ENCODE measurements around the gene UBR4.

The UBR4 gene

DNA sequence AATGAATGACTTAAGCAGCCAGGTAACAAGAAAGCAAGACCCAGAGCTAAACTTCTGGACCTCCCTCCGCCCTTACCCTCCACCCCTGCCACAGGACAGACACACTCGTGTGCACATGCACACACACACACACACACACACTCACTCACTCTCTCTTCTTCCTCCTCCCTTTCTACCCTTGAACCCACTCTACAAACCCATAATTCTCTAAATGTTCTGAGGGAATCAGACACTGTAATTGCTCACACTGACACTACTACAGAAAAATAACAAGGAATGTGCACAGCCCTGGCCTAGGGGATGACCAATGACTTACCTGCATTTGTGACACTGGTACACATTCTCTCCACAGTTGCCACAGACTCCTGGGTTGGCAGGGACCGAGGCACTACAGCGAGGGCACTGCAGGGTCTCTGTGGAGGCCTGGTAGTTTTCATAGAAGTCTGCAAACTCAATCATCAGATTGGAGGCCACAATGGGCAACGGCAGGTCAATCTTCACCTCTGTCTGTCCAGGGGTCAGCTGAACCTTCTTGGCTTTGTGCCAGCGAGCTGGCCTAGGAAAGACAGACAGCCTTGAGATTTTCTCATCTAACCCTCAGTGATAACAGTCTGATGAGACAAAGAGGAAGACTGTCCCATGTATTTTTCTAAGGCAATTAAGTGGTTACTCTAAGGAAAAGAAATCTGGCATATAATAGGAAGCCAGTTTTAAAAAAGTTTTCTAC is 94.8 kb downstream of the UBR4 start:
- Histone ChIP-seq H3K36me3 (peaks cover 98% of the 10 kb centered on the region), H3K9me3 (no peaks in the 10 kb centered on the region), H3K4me3 (ENCODE audit: low read depth in 1 of 2, low read length in 1 of 2) (no peak overlapping the region), H3K4me1 (ENCODE audit: control insufficient read depth in 1 of 2, insufficient read depth in 1 of 2, low read depth in 1 of 2, low read length in 1 of 2) (peaks cover 0 to 2% of the 10 kb centered on the region in 2 experiments), H3K27me3 (no peaks in the 10 kb centered on the region), H3K27ac (no peak overlapping the region)
- TF ChIP-seq, protein P1, sequence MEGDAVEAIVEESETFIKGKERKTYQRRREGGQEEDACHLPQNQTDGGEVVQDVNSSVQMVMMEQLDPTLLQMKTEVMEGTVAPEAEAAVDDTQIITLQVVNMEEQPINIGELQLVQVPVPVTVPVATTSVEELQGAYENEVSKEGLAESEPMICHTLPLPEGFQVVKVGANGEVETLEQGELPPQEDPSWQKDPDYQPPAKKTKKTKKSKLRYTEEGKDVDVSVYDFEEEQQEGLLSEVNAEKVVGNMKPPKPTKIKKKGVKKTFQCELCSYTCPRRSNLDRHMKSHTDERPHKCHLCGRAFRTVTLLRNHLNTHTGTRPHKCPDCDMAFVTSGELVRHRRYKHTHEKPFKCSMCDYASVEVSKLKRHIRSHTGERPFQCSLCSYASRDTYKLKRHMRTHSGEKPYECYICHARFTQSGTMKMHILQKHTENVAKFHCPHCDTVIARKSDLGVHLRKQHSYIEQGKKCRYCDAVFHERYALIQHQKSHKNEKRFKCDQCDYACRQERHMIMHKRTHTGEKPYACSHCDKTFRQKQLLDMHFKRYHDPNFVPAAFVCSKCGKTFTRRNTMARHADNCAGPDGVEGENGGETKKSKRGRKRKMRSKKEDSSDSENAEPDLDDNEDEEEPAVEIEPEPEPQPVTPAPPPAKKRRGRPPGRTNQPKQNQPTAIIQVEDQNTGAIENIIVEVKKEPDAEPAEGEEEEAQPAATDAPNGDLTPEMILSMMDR (IDR thresholded peaks at IDR 0.05): no peak

DNA sequence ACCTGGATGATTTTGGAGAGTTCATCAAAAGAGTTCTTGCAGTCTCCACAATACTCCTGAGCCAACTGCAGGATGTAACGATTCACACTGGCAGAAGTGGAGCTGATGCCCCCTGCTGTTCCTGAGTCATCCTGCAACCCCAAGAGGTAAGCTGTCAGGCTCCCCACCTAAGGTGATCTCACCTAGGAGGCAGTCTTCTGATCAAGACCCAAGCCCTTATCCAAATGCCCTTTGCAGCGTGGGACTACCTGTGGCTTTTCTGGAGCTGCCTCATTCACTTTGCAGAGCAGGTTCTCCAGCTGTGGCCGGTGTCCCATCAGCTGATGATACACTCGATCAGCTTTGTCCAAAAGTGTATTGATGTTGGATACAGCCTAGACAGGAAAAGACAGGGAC is 96.4 kb downstream of the UBR4 start:
- H3K4me1 ChIP-seq (ENCODE audit: control insufficient read depth in 1 of 2, insufficient read depth in 1 of 2, low read depth in 1 of 2, low read length in 1 of 2): no peaks in the 10 kb centered on the region
- no peaks in the 10 kb centered on the region for H3K27me3 ChIP-seq
- H3K4me3 ChIP-seq (ENCODE audit: low read depth in 1 of 2, low read length in 1 of 2): no peak overlapping the region
- H3K36me3 ChIP-seq: peaks cover 98% of the 10 kb centered on the region
- H3K27ac ChIP-seq: no peak overlapping the region
- TF ChIP-seq, protein P1 (IDR thresholded peaks at IDR 0.05): no peak
- H3K9me3 ChIP-seq: no peaks in the 10 kb centered on the region

DNA sequence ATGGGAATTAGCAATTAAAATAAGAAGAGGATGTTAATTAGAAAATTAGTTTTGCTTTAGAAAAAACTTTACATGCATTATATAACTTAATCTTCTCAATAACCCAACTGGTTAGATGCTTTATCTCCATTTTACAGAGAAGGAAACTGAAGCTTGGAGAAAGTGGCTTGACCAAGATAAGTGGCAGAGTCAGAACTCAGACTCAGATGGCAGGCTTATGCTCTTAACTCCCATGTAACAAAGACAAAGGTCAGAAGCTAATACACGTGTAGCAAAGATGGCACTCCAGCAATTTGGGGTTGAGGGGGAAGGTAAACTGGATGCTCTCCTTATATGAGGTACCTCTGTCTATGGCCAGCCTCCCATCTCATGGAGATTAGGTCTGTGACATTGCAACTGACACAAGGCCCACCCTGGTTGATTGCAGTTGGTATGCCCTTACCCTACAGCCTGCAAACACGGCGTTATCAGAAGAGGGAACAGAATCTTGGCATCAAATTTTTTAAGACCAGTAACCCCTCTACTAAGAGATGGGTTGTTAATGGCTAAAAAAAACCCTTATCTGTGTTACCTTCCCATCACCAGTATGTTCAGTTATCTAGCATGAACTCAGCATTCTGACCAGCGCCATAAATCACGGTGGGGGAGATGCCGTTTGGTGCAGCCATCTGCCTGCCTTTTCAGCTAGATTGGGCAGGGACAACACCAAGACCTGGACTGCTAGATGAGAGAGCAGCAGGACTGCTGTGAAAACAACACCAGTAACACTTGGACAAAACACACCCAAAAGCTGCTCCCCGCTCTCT is 97.0 kb downstream of the UBR4 start:
- TF ChIP-seq, protein P1 (IDR thresholded peaks at IDR 0.05): no peak

DNA sequence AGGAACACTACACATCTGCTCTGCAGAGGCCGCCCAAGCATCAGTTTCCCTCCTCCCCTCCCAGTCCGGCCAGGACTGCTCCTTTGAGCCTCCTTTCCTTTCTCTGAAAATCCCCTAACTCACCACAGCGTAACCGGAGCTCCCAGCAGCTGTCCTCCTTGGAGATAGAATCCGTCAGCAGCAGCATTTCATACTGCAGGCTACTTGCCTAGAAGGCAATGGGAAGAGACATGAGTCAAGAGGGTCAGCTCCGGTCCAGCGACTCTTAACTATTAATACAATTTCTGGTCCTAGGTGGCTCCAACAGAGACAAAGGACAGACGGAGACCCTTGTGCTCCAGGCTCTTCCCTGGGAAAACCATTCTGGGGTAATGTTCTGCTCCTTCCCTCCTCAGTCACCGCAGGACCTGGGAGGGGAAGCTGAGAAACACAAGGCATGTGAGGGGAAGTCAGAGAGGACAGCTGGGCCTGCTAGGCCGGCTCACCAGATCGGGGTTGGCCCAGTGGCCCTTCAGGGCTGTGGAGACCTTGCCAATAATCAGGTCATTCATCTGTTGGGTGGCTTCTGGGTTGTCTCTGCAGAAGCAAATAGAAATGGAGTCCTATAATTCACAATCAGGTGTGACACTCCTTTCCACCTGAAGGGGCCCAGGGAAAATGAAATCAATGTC is 99.7 kb downstream of the UBR4 start:
- H3K27me3 ChIP-seq: no peaks in the 10 kb centered on the region
- H3K4me1 ChIP-seq (ENCODE audit: control insufficient read depth in 1 of 2, insufficient read depth in 1 of 2, low read depth in 1 of 2, low read length in 1 of 2): no peaks in the 10 kb centered on the region
- no peak overlapping the region for H3K27ac ChIP-seq
- peaks cover 100% of the 10 kb centered on the region for H3K36me3 ChIP-seq
- no peak overlapping the region for H3K4me3 ChIP-seq (ENCODE audit: low read depth in 1 of 2, low read length in 1 of 2)
- no peaks in the 10 kb centered on the region for H3K9me3 ChIP-seq
- TF ChIP-seq, protein P1 (IDR thresholded peaks at IDR 0.05): no peak

More for the DNA sequence above, 97.0 kb downstream of the UBR4 start:
- Histone ChIP-seq H3K27me3 (no peaks in the 10 kb centered on the region), H3K27ac (no peak overlapping the region), H3K9me3 (no peaks in the 10 kb centered on the region), H3K4me3 (ENCODE audit: low read depth in 1 of 2, low read length in 1 of 2) (no peak overlapping the region), H3K4me1 (ENCODE audit: control insufficient read depth in 1 of 2, insufficient read depth in 1 of 2, low read depth in 1 of 2, low read length in 1 of 2) (no peaks in the 10 kb centered on the region), H3K36me3 (peaks cover 100% of the 10 kb centered on the region)

DNA sequence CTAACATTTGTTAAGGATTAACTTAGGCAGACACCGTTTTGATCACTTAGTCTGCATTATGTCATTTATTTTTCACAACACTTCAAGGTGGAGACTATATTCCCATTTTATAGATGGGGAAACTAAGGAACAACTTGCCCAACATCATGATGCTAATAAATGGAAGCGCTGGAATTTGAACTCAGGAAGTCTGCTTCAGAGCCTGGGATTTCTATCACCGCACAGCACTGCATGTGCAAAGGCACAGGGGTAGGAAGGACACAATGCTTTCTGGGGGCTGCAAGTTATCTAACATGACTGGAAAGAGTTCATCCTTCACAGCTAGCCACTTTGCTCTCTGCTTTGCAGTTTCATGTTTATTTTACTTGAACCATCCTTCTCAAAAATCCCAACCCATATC is 100.5 kb downstream of the UBR4 start:
- TF ChIP-seq, protein P1 (IDR thresholded peaks at IDR 0.05): no peak
- no peak overlapping the region for H3K27ac ChIP-seq
- H3K36me3 ChIP-seq: peaks cover 100% of the 10 kb centered on the region
- H3K4me1 ChIP-seq (ENCODE audit: control insufficient read depth in 1 of 2, insufficient read depth in 1 of 2, low read depth in 1 of 2, low read length in 1 of 2): no peaks in the 10 kb centered on the region
- no peaks in the 10 kb centered on the region for H3K9me3 ChIP-seq
- no peak overlapping the region for H3K4me3 ChIP-seq (ENCODE audit: low read depth in 1 of 2, low read length in 1 of 2)
- no peaks in the 10 kb centered on the region for H3K27me3 ChIP-seq

Measured in neutrophil (primary cell).